Choroid plexus epithelial cell (primary cell): ENCODE results near the gene HERPUD1.
"Not testable (repeated sequence)": the region's sequence is repeated elsewhere in the genome, so short reads cannot be mapped to it uniquely, and the experiment has no call there.

ENCODE experiments used
- DNase-seq: peaks from one replicate; pipeline ENCODE4 v3.0.0-alpha.2; 2010; ENCODE audit warnings: low read depth
- H3K4me3 ChIP-seq: 2 replicates; pipeline ENCODE4 v1.5.1; 2011; ENCODE audit warnings: low read depth, mild to moderate bottlenecking, control low read depth, low read length, moderate library complexity
- TF ChIP-seq, protein P1 (sequence below): conservative IDR thresholded peaks from 2 replicates; pipeline ENCODE4 v1.5.1; 2011; ENCODE audit warnings: low read depth, mild to moderate bottlenecking, control low read depth, inconsistent platforms, low read length, moderate library complexity

Gene HERPUD1

DNA sequence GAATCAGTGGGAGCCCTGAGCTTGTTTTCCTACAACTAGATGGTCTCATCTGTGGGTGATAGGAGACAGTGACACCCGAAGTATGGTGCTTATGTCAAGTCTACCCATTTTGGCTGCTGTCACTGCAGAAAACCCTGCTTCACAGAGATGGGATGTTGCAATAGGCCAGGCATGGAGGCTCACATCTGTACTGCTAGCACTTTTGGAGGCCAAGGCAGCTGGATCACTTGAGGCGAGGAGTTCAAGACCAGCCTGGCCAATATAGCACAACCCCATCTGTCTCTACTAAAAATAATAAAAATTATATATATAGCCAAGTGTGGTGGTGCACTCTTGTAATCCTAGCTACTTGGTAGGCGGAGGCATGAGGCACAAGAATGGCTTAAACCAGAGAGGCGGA is 2.3 kb upstream of the HERPUD1 start:
- DNase-seq: no peak
- no peak overlapping the region for H3K4me3 ChIP-seq
- TF ChIP-seq, protein P1, sequence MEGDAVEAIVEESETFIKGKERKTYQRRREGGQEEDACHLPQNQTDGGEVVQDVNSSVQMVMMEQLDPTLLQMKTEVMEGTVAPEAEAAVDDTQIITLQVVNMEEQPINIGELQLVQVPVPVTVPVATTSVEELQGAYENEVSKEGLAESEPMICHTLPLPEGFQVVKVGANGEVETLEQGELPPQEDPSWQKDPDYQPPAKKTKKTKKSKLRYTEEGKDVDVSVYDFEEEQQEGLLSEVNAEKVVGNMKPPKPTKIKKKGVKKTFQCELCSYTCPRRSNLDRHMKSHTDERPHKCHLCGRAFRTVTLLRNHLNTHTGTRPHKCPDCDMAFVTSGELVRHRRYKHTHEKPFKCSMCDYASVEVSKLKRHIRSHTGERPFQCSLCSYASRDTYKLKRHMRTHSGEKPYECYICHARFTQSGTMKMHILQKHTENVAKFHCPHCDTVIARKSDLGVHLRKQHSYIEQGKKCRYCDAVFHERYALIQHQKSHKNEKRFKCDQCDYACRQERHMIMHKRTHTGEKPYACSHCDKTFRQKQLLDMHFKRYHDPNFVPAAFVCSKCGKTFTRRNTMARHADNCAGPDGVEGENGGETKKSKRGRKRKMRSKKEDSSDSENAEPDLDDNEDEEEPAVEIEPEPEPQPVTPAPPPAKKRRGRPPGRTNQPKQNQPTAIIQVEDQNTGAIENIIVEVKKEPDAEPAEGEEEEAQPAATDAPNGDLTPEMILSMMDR: no peak

DNA sequence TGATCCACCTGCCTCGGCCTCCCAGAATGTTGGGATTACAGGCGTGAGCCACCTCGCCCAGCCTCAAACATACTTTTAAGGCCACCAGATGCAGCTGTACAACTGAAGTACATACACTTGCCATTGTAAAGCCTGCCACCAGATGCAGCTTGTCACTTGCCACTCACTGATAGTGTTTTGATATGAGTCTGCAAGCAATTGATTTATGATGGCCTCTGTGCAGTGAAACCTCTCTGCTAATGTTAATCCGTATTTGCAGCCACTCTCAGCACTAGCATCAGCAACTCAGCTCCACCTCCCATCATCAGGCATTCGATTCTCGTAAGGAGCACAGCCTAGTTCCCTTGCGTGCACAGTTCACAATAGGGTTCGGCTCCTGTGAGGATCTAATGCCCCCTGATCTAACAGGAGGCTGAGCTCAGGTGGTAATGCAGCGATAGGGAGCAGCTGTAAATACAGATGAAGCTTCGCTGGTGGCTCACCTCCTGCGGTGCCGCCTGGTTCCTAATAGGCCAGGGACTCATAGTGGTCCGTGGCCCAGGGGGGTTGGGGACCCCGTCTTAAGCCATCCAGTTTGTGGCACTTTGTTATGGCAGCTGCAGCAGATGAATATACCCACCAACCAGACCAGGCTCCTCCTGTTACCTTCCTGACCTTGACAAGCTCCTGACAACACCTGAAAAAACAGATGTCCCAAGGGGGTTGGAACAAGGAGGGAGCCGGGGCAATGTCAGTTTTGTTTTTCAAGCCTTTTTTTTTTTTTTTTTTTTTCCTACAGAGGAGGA is 1.3 kb upstream of the HERPUD1 start:
- H3K4me3 ChIP-seq: no peak overlapping the region
- TF ChIP-seq, protein P1: no peak
- DNase-seq: no peak

DNA sequence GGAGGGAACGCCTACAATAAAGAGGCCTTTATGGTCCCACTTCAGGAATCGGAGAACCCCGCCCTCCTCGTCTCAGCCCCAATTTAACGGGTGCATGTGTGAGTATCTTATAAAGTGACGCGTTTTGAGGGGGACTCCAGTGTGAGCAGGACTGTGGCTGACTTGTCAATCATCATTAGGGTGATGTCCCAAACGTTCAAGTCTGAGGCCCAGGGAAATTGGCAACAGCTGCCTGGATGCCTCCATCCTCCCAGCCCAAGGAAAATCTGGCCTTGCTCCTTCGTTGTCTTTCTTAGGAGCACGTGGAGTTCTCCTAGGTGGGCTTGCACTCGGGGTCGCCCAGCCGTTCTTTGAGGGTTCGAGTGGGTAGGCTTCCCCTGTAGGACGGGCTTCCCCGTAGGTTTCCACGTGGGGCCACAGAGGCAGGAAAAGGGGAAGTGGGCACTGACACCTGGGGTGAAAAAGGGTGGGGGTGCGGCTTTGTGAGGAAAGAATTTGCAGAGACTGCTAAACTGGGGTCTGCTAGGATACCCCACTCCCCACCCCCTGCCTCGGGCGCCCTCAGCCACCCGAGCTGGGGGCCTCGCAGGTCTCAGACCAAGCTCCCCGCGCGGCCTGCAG is 561 bp upstream of the HERPUD1 start:
- peak overlapping the region; percentile 99 for H3K4me3 ChIP-seq
- TF ChIP-seq, protein P1: no peak
- DNase-seq: no peak

DNA sequence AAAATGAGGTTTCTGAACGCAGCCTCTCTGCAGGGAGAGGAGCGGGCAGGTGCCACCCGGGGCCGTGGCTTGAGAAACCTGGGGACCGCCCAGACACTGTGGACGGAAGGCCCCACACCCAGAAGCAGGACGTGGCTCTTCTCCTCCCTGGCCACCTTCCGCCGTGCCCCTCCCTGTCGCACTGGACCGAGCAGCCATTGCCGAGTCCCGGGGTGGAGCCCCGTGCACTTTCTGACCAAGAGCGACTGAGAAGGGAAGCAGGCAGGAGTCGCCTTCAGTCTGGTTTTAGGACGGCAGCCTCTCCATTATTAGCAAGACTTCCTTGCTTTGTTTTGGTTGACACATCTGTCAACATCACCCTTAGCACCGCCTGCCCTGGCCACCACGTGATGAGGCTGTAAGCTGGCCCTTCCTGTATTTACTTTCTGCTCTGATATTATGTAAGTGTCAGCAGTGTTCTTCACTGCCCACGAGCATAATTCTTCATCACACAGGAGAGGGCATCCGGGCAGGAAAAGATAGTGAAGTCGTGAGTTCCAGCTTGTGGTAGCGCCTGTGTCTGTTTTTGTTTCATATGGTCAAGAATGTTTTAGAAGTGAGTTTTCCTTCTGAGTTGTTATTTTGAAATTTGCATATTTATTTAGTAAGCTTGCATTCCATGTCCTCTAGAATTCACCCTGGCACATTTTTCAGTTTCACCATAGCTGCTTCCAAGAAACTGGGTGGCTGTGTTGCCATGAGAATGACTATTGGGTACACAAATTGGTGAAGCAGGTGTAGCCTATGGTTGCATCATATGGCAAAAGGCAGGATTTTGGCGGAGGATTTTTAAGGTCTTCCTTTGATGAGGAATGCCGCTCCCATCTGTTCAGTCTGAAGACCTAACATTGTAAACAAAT is 1.0 kb downstream of the HERPUD1 start:
- TF ChIP-seq, protein P1: no peak

DNA sequence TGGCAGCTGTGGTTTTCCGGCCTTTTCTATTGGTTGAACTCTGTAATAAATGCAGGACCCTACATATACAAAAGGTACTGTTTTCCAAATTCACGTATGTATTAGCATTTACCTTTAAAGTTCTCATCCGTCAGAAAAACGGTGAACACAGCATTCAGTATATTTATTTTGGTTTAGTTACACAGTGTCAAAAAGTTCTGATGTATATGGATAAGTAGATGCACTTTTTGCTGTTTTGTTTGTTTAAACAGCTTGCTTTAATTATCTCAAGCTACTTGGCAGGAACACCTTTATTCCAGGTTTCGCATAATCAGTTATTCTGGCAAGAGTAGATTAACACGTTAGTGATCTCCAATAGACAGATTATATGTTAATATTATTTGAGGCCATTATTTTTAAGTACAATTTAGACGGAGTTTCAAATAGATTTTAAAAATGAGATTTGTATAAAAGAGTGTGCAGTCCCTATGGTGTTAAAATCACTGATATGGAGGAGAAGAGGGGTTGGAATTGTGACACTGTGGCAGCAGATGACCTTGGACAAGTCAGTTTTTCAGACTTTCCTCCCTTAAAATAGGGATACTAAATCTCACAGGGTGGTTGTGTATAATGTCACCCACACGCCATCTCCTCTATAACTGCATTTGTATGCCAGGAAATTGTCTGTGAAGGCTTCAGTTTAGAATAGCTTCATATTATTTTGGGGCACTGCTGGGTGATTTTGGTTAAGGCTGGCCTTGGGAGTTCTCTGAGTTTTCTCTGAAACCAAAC is 2.1 kb downstream of the HERPUD1 start:
- no peak for DNase-seq
- TF ChIP-seq, protein P1: no peak
- H3K4me3 ChIP-seq: peak overlapping the region; percentile 99

More for the DNA sequence above, 1.0 kb downstream of the HERPUD1 start:
- DNase-seq: peak; percentile 79
- peak overlapping the region; percentile 99 for H3K4me3 ChIP-seq

DNA sequence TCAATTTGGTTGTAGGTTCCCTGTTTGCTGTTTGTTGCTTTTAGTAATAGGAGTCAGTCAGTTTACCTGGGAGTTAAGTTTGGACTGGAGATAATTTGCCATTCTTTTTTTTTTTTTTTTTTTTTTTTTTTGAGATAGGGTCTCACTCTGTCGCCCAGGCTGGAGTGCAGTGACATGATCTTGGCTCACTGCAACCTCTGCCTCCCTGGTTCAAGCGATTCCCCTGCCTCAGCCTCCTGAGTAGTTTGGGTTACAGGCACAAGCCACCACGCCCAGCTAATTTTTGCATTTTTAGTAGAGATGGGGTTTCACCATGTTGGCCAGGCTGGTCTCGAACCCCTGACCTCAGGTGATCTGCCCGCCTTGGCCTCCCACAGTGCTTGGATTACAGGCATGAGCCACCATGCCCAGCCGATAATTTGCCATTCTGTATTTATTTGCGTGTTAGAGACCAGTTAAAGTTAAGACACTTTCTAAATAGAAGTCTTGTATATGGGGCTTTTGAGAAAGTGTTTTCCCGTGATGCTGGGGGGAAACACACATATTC is 2.7 kb downstream of the HERPUD1 start:
- DNase-seq: not testable (repeated sequence)
- peak overlapping the region; percentile 99 for H3K4me3 ChIP-seq
